ENCODE measurements around the gene ENPP1.

ENPP1 gene

DNA sequence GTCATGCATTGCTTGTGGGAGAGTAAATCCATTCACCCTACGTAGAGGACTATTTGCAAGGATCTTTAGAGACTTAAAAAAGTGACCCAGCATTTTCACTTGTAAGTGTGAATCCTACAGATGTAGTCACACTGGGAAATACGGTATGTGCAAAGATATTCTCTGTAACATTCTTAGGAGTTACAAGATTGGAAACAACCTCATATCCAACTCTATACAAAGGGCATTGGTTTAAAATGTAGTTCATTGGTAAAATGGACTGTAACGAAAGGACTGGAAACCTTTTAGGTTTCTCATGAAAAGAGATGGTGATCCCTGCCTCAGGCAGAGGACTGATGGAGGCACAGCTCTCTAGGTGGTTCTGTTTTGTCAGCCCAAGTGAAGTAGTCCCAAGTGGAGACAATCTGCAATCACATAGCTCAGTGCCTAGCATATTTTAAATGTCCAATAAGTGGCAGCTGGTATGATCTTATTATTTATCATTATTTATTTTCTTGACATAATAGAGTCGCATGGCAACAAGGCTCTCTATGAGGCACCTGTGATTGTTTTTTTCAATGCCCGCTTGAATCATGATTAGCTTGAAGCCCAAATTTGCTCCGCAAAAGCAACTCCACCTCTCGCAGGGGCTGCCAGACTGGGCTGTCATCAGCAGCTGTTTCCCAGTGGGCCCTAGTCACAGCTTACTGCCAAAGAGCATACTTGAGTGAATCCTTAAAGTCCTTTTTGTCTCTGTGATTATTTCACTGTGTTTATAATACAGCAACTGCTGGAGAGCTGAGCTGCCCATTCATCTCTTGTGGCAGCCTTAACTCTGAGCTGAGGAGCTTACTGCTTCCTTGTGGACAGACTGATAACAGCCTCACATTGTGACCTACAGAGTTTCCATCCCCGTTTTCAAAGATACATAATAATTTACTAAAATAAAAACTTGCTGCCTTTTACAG lies 19.8 kb upstream of the ENPP1 start:
- no peak for DNase-seq

DNA sequence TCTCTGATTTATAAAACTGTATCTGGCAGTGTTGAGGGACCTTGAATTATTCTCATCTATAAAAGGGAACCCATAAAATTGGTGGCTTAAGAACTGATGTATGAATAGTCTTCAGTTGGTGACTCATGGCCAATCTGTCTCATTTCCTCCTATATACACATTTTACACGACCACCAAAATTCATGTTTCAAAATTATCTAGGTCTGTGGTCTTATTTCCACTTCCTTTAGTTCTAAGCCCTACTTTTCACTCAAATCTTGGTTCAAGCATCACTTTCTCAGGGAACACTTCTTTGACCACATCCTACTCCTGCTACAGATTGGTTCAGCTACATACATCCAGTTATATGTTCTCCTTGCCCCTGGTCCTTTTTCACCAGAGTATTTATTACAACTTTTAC lies 18.6 kb upstream of the ENPP1 start:
- DNase-seq = no peak

DNA sequence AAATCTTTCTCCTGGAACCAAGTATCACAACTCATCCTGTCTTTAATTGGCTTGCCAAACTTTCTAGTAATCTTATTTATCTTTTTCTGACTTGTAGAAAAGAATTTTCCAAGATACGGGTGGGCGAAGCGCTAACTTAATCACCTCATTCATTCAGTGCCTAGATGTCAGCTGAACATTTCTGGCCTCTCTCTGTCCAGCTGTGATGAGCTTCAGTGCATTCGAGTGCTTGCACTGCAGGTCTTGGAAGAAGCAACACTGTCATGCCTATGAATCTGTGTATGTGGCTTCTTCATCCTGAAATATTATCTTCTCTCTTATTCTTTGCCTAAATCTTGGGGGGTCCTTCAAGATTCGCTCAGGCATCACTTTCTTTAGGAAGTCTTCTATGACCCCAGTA lies 16.3 kb upstream of the ENPP1 start:
- DNase-seq = no peak

DNA sequence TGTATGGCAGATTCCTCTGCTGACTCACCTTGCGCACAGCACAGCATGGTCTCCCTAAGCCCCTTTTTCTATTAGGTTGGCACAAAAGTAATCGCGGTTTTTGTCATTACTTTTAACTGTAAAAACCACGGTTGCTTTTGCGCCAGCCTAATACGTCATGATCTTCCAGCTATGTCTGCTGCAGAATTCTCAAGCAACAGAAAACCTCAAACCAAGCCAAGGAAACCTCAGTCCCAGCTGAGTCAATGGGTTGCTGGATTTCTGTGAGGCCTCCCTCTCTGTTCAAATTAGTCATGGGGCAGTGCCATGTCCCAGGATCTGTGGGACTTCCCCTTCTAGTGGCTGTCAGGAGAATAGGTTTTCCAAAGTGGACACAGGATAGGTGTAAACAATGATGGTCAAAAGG lies 15.7 kb upstream of the ENPP1 start:
- DNase-seq = no peak

DNA sequence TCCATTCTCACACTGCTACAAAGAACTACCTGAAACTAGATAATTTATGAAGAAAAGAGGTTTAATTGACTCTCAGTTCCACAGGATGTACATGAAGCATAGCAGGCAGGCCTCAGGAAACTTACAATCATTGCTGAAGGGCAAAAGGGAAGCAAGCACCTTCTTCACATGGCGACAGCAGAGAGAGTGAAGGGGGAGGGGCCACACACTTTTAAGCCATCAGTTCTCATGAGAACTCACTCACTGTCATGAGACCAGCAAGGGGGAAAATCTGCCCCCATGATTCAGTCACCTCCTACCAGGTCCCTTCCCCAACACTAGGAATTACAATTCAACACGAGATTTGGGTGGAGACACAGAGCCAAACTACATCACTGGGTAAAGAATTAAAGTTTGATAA lies 12.5 kb upstream of the ENPP1 start:
- DNase-seq = no peak

DNA sequence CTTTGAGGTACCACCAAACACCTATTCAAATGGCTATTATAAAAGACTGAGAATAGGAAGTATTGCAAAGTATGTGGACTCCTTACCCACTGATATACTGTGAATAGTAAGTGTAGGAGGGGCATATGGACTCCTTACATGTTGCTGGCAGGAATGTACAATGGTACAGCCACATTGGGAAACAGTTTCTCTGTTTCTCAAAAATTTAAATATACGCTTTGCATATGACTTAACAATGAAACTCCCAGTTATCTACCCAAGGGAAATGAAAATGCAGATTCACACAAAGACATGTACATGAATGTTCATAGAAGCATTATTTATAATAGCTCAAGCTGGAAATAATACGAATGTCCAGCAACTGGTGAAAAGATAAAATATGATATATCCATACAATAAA lies 5.5 kb upstream of the ENPP1 start:
- DNase-seq = no peak

DNA sequence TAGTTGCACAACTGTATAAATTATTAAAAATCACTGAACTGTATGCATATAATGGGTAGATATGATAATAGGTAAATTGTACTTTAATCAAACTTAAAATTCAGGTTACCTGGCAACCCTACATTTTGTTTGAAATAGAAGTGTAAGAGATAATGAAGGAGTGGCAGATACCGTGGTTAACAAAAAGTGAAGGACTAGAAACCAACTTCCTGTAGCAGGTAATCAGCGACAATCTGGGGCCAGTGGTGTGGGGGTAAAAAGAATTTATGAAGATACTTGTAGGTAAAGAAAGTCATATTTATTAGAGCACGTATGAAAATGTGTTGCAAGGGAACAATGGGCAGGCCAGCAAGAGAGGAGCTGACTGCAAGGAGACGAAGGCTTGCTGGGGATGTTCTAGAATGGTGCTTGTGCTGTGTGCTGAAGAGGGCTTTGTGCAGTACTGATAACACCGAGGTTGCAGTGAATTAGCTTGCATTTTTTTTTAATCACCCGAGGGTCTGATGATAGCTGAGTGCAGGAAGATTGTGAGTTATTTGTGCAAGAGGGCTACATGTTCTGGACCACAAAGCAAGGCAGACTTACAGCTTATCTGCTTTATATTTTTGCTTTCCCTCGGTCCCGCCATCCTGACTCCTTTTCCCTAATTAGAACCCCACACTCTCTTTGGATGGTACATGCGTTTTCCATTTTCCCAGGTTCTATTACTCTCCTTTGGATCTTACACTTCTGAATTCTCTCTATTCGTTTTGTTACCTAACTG lies 4.6 kb upstream of the ENPP1 start:
- DNase-seq = no peak

DNA sequence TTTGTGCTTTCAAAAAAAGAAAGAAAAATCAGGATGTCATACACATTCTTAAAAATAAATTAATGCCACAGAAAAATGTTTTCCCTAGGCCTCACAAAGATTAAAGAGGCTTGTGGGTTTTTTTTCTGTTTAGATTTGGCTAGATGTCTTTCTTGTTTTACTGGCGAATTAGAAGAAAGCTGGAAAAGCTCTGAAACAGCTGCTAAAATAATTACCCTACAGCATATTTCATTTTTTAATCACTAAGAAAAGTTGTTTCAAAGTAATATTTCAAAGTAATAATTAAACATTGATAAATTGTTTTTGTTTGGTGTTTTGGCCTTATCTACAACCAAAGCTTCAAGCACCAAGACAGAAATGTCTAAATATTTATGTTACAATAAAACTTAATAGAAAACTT lies 3.7 kb upstream of the ENPP1 start:
- DNase-seq = no peak

DNA sequence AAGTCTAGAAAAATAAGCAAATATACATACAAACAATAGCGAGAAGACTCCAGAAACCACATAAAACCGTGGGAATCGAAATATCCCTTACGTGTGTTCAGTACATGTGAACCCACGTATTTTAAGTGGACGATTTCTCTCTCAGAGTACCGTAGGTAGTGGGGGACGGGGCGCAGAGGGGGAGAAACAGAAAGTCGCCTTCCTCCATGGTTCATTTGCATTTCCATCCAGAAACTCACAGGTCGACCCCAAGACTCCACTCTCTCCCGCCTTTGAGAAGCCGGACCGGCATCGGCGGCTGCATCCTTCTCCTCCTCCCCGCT lies 538 bp upstream of the ENPP1 start:
- DNase-seq = no peak

DNA sequence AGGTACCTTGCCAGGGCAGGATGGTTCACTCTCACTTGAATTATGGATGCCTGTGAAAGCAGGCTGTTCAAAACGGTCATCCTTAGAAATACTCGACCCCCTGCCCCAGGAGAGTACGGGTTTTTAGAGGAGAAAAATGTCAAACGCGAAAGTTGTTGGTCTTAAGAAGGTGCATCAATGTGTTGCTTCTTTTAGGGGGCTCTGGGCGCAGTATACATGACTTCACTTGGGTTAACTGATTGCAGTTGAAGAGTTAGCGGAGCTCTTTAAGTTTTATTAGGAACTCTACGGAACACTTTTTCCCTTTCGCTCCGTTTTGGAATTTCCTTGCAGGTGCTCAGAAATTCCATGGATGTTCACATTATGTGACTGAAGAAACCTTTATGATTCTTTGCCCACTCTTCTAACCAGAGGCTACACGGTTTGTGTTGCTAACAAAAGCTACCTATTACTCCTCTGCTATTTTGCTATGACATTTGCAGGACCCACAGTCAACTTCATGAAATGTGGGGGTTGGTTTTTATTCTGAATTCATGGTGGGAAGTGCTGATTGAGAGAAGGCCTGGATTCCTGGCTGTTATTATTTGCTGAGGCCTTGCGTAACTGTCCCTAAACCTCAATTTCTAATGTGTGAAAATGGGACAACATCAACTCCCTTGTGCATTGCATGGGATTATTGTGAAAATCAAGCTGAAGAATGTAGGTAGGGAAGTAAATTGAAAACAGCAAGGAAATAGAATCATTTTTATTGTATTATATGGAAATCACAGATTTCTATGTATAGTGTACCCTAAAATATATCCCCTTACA lies 845 bp downstream of the ENPP1 start:
- no peak for DNase-seq

DNA sequence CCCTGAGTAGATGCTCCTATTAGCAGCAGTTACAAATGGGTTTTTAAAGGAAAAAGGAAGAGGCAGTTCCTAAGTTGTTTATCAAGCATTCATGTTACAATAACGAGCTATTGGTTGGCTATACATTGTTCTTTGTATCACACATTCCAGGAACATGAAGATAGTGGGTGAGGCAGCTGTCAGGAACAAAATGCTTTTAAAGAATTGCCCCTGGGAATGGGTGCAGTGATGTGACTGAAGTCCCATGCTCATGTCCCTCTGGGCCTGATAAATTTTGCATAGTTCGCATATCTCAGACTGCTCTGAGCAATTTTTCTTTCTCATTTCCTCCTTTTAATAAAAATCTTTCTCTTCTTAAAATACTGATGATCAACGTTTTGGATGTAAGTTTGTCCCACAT lies 3.7 kb downstream of the ENPP1 start:
- no peak for DNase-seq

DNA sequence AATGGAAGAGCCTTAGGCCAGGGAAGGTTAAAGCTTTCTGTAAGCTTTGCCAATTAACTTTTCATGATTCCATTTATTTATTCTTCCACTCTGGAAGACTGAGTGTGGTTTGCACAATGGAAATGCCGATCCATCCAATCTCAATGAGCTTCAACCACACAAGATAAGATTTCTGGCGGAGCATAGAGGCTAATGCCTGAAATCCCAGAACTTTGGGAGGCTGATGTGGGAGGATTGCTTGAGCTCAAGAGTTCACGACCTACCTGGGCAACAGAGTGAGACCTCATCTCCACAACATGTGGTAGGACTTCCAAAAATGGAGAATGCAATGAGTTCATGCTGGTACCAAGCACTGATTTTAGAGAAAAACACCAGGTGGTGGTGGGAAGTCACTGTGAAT lies 6.2 kb downstream of the ENPP1 start:
- DNase-seq = no peak

DNA sequence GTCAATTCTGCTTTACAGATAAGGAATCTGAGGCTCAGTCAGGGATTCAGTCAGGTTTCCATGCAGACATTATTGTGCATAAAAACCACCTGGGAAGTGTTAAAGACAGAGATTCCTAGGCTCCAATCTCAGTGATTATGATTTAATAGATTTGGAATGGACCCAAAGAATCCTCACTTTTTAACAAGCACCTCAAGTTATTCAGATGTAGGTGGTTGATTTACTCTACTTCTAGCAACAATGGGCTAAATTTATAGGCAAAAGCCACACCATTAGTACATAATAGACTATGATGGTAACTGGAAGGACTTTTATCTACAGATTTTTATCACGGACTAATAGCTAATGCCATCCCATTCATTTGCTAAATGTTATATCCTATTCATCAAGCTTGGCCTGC lies 9.0 kb downstream of the ENPP1 start:
- DNase-seq = no peak

DNA sequence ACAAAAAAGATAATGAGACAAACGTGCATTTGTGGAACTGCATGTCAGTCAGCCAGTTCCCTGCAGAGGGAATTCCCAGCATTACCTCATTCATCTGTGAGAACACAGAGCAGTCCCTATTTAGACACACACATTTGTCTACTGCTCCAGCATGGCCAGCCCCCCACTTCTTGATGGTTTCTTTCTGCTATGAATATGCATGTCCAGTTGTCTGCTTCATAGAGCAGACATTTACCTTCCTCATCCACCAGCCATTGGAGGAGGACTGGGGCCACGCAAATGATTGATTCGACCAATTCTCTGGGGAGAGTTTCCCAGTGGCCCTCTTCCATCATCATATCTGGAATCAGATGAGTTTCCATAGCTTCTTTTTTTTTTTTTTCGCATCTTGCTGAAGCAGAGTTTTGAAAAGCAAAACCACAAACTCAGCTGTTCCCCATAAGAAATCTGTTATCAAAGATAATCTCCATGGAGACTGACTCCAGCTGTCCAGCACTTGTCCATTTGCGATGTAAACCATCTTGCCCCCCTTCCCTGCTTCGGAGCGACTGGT lies 11.8 kb downstream of the ENPP1 start:
- no peak for DNase-seq

DNA sequence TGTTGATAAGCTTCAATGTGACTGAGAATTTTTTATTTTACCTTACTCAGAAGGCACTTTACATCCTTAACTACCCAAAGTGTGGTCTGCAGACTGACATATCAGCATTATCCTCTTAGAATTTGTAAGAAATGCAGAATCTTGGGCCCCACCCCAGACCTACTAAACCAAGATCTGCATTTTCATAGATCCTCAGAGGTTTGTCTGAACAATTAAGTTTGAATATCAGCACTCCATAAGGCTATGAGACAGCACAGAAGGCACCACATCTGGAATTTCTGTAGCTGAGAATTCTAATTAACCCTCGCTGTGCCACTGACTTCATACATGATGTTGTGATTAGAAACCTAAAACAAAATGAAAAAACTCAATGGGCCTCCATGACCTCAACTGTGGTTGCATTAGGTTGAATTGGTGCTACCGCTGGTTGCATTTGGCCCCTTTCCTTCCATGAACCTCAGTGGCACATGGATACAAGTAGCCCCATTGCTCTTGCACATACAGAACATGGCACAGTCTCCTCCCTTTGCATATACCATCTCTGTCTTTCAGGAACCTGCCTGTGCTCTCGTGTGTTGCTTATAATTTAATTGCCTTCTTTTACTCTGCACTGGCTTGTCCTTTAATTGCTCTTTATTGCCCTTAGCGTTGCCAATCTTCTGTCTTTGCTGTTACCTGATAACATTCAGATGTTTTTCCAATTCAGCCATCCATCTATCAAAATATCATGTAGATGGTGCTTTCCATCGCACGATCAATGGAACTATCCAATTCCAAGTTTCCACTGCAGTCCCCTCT lies 13.4 kb downstream of the ENPP1 start:
- no peak for DNase-seq

DNA sequence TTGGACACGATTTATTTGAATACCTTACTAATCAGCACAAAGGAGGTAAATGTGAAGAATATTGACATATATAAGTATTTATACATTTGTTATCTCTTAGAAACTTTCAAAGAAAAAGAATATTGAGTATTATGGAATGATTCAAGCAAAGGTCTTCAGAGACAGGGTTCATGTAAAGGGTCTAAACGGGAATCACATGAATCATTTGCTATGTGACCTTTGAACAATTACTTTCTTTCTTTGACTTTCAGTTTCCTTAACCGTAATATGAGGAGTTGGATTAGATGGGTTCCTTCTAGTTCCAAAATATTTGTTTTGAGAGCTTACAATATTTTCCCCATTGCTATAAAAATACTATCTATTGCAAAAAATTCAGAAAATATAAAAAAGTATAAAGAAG lies 14.3 kb downstream of the ENPP1 start:
- DNase-seq = no peak

DNA sequence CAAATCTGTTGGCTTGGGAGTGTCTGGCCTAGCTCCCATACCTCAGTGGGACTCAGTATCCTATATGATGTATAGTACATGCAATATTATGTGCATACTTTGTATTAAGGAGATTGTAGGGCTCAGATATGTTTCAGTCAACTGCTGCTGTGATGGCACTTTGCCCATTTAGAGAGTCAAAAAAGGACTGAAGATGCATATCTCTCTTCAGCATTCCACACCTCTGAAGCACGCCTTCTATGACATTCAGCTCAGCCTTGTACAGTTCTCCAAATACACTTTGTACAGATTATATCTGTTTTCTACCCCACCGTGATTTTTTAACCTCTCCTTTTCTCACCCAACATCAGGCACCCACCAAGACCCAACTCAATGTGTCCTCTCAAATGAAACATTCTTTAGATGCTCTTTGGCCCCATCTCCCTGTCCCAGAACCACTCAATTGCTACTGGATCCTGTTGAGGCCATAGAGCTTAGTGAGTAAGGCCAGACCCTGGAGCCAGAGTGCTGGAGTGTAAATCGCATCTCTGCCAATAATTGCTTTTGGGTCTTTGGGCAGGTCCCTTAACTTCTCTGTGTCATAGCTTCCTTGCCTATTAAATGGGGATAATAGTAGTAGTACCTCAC lies 15.6 kb downstream of the ENPP1 start:
- no peak for DNase-seq

DNA sequence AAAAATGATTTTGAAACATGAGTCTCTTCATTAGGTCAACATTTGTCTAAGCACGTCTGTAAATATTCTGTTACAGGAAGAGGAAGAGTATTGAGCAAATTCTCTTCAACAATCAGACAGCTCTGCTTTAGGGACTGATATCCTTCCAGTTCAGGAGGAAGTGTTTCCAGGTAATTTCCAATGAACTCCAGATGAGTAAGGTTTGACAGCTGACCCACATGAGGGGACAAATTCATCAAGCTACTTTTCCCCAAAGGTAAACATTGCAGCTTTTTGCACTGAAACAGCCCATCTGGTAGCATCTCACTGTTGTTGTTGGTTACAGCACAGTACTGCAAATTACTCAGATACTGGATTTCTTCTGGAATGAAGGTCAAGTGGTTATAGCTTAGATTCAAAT lies 18.1 kb downstream of the ENPP1 start:
- no peak for DNase-seq

DNA sequence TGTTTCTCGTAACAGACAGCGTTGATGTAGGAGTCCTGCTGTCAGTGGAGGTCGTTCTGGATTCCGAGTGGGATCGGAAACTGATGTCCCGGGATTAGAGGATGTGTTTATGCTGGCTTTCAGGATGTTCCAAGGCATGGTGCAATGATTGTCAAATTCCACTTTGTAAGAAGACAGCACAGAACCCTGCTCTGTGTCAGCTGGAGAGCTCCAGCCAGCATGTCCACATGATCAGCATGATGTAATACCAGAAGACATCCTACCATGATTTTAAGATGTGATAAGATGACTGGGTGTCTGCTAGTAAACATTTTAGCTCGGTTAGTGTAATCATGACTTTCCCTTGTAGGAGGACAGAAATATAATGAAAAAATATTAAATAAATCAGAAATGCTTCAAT lies 20.3 kb downstream of the ENPP1 start:
- DNase-seq = no peak

DNA sequence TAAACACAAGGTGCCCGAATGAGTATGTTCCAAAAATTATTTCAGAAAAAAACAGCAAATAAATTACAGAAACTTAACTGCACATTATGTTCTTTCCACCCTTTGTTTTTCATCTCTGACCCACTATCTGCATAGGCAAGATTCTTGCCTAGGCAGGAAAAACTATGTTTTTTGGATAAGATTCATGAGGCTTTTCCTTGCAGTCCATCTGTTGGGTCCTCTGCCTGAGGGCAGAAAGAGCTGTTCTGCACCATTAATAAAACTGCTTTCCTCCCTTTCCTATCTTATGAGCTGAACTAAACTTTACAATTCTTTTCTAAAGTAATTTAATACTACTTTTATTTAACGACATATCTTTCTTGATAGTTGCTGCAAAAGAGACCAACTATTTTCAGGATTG lies 21.1 kb downstream of the ENPP1 start:
- no peak for DNase-seq

DNA sequence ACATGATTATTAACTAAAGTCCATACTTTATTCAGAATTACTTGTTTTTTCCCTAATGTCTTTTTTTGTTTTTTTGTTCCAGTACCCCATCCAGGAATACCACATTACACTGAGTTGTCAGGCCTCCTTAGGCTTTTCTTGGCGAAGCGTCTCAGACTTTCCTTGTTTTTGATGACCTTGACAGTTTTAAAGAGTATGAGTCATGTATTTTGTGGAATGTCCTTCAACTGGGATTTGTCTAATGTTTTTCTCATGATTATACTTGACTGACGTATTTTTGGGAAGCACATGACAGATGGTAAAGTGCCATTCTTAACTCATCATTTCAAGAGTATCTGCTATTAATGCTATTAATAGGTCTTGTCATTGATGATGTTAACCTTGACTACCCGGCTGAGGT lies 23.6 kb downstream of the ENPP1 start:
- no peak for DNase-seq

DNA sequence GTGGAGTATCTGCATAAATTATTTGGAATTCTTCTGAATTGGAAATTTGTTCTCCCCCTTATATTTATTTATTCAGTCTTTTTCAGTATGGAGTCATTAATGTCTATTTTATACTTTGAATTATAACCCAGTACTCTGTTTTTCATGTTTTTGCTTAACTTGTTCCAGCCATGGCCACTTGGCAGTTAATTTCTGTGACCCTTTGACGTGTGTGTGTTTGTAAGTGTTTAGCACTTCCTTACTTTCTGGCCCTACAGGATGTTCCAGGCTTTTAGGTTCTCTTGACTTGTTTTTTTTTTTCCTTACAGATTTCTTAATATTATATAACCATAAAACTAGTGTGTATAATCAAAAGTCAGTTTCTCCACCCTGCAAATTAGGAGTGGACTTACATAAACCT lies 24.1 kb downstream of the ENPP1 start:
- DNase-seq = no peak
